Esophagus muscularis mucosa (tissue), 3 donors: ENCODE results near the gene ZXDC.

Experiments
- CTCF ChIP-seq, 3 experiments: fragments of 200-600 bp in 2 of 3; fragments of 450-650 bp in 1 of 3; sonication (generic) in 2 of 3; IDR thresholded peaks; one replicate each; pipeline ENCODE4 v1.5.1; 2017 to 2019; ENCODE audit warnings: antibody characterized with exemption in 3 of 3, mild to moderate bottlenecking in 2 of 3, moderate library complexity in 1 of 3
- POLR2A ChIP-seq: fragments of 450-650 bp; IDR thresholded peaks from one replicate; pipeline ENCODE4 v1.6.1; 2017; ENCODE audit warnings: antibody characterized with exemption, moderate library complexity, mild to moderate bottlenecking, low read depth
- POLR2AphosphoS5 ChIP-seq, 2 donors: sonication (generic); formaldehyde crosslinking; IDR thresholded peaks; one replicate each; pipeline ENCODE4 v1.6.1; 2017; ENCODE audit warnings: antibody characterized with exemption in 2 of 2

GRCh38 chr3:126452213-126452612 lies 23.5 kb downstream of the ZXDC start:
- TF ChIP-seq CTCF (IDR thresholded peaks at IDR 0.05) (no peak), POLR2AphosphoS5 (IDR thresholded peaks at IDR 0.05) (no peak), POLR2A (no peak)
